Measurements from ENCODE around the gene NEK1.
A peak's percentile ranks its signal among the peaks of the same experiment; 100 is the strongest.

DNA sequence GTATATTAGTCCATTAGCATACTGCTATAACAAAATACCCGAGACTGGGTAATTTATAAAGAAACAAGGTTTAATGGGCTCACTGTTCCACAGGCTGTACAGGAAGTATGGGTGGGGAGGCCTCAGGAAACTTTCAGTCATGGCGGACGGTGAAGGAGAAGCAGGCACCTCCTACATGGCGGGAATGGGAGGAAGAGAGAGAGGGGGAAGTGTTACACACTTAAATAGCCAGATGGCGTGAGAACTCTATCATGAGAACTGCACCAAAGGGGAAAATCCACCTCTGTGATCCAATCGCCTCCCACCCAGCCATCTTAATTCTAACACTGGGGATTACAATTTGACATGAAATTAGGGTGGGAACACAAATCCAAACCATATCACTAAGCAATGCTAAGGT lies 242.7 kb downstream of the NEK1 start:
- TF ChIP-seq POLR2AphosphoS5 (IDR thresholded peaks at IDR 0.05; ENCODE audit: low read depth) (no peak), EZH2 (IDR thresholded peaks at IDR 0.05; ENCODE audit: low read depth, unreplicated experiment) (no peak), CREB1 (CRISPR knock-in tag; IDR thresholded peaks at IDR 0.05; ENCODE audit: low read depth) (no peak), EZH2phosphoT487 (IDR thresholded peaks at IDR 0.05; ENCODE audit: unreplicated experiment) (no peak)
- TF ChIP-seq, protein P1, sequence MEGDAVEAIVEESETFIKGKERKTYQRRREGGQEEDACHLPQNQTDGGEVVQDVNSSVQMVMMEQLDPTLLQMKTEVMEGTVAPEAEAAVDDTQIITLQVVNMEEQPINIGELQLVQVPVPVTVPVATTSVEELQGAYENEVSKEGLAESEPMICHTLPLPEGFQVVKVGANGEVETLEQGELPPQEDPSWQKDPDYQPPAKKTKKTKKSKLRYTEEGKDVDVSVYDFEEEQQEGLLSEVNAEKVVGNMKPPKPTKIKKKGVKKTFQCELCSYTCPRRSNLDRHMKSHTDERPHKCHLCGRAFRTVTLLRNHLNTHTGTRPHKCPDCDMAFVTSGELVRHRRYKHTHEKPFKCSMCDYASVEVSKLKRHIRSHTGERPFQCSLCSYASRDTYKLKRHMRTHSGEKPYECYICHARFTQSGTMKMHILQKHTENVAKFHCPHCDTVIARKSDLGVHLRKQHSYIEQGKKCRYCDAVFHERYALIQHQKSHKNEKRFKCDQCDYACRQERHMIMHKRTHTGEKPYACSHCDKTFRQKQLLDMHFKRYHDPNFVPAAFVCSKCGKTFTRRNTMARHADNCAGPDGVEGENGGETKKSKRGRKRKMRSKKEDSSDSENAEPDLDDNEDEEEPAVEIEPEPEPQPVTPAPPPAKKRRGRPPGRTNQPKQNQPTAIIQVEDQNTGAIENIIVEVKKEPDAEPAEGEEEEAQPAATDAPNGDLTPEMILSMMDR (conservative IDR thresholded peaks at IDR 0.05; ENCODE audit: low read depth in 2 of 2), result peak; percentile 46 to 66
- TF ChIP-seq, protein P2, sequence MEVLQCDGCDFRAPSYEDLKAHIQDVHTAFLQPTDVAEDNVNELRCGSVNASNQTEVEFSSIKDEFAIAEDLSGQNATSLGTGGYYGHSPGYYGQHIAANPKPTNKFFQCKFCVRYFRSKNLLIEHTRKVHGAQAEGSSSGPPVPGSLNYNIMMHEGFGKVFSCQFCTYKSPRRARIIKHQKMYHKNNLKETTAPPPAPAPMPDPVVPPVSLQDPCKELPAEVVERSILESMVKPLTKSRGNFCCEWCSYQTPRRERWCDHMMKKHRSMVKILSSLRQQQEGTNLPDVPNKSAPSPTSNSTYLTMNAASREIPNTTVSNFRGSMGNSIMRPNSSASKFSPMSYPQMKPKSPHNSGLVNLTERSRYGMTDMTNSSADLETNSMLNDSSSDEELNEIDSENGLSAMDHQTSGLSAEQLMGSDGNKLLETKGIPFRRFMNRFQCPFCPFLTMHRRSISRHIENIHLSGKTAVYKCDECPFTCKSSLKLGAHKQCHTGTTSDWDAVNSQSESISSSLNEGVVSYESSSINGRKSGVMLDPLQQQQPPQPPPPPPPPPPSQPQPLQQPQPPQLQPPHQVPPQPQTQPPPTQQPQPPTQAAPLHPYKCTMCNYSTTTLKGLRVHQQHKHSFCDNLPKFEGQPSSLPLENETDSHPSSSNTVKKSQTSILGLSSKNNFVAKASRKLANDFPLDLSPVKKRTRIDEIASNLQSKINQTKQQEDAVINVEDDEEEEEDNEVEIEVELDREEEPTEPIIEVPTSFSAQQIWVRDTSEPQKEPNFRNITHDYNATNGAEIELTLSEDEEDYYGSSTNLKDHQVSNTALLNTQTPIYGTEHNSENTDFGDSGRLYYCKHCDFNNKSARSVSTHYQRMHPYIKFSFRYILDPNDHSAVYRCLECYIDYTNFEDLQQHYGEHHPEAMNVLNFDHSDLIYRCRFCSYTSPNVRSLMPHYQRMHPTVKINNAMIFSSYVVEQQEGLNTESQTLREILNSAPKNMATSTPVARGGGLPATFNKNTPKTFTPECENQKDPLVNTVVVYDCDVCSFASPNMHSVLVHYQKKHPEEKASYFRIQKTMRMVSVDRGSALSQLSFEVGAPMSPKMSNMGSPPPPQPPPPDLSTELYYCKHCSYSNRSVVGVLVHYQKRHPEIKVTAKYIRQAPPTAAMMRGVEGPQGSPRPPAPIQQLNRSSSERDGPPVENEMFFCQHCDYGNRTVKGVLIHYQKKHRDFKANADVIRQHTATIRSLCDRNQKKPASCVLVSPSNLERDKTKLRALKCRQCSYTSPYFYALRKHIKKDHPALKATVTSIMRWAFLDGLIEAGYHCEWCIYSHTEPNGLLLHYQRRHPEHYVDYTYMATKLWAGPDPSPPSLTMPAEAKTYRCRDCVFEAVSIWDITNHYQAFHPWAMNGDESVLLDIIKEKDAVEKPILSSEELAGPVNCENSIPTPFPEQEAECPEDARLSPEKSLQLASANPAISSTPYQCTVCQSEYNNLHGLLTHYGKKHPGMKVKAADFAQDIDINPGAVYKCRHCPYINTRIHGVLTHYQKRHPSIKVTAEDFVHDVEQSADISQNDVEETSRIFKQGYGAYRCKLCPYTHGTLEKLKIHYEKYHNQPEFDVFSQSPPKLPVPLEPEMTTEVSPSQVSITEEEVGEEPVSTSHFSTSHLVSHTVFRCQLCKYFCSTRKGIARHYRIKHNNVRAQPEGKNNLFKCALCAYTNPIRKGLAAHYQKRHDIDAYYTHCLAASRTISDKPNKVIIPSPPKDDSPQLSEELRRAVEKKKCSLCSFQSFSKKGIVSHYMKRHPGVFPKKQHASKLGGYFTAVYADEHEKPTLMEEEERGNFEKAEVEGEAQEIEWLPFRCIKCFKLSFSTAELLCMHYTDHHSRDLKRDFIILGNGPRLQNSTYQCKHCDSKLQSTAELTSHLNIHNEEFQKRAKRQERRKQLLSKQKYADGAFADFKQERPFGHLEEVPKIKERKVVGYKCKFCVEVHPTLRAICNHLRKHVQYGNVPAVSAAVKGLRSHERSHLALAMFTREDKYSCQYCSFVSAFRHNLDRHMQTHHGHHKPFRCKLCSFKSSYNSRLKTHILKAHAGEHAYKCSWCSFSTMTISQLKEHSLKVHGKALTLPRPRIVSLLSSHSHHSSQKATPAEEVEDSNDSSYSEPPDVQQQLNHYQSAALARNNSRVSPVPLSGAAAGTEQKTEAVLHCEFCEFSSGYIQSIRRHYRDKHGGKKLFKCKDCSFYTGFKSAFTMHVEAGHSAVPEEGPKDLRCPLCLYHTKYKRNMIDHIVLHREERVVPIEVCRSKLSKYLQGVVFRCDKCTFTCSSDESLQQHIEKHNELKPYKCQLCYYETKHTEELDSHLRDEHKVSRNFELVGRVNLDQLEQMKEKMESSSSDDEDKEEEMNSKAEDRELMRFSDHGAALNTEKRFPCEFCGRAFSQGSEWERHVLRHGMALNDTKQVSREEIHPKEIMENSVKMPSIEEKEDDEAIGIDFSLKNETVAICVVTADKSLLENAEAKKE (CRISPR knock-in tag; IDR thresholded peaks at IDR 0.05), result no peak
